HG03139 (cell line): Measurements from ENCODE around the gene ITGA2B.
"Not testable (repeated sequence)": the region's sequence is repeated elsewhere in the genome, so short reads cannot be mapped to it uniquely, and the experiment has no call there.

Experiments used
- ATAC-seq: cut with Tn5 transposase; IDR thresholded peaks from one replicate; pipeline ENCODE4 v1.9.1; 2021; ENCODE audit not compliant: unreplicated experiment

The ITGA2B gene

DNA sequence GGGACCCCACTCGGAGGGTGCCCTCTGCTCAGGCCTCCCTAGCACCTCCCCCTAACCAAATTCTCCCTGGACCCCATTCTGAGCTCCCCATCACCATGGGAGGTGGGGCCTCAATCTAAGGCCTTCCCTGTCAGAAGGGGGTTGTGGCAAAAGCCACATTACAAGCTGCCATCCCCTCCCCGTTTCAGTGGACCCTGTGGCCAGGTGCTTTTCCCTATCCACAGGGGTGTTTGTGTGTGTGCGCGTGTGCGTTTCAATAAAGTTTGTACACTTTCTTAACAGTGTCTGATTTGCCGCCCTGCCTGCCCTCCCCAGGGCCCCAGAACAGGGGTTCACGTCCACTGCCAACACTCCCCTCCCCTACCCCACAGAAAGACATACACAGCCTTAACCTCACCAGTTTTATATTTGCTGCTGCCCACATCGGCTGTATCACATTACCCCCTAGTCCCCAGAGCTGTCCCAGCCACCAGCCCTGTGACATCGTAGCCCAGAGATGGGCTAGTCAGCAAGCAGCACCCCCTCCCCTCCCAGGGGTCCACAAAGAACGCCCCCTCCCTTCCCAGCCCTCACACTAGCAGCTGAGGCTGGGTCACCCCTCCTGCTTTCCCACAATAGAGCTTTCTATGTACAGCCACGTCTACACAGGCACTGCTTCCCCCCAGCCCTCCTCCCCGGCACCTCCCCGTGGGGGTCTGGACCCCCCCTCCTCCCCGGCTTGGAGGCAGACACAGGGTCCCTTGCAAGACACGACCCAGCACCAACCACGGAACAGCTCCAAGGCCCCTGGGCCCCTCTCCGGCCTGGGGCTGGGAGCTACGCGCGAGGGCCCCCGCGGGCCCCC, 36.4 kb downstream of the ITGA2B start:
- ATAC-seq, result no peak

DNA sequence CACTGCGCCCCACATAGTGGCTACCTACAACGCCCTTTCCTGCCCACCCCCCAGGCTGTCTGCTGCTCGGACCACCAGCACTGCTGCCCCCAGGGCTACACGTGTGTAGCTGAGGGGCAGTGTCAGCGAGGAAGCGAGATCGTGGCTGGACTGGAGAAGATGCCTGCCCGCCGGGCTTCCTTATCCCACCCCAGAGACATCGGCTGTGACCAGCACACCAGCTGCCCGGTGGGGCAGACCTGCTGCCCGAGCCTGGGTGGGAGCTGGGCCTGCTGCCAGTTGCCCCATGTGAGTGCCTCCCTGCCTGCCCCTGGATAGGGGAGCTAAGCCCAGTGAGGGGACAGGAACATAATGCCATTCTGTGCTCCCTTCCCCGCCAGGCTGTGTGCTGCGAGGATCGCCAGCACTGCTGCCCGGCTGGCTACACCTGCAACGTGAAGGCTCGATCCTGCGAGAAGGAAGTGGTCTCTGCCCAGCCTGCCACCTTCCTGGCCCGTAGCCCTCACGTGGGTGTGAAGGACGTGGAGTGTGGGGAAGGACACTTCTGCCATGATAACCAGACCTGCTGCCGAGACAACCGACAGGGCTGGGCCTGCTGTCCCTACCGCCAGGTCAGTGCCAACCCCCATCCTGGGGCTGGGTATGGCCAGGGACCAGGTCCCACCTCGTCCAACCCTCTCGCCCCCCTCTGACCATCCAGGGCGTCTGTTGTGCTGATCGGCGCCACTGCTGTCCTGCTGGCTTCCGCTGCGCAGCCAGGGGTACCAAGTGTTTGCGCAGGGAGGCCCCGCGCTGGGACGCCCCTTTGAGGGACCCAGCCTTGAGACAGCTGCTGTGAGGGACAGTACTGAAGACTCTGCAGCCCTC, 37.3 kb downstream of the ITGA2B start:
- no peak for ATAC-seq

DNA sequence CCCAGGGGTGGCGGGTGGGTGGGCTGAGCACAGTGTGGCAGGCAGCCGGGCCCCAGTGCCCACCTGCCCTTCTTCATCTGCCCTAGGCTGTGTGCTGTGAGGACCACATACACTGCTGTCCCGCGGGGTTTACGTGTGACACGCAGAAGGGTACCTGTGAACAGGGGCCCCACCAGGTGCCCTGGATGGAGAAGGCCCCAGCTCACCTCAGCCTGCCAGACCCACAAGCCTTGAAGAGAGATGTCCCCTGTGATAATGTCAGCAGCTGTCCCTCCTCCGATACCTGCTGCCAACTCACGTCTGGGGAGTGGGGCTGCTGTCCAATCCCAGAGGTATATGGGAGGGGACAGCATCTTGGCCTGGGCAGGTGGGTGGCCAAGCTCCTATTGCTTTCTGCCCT, 38.0 kb downstream of the ITGA2B start:
- no peak for ATAC-seq

DNA sequence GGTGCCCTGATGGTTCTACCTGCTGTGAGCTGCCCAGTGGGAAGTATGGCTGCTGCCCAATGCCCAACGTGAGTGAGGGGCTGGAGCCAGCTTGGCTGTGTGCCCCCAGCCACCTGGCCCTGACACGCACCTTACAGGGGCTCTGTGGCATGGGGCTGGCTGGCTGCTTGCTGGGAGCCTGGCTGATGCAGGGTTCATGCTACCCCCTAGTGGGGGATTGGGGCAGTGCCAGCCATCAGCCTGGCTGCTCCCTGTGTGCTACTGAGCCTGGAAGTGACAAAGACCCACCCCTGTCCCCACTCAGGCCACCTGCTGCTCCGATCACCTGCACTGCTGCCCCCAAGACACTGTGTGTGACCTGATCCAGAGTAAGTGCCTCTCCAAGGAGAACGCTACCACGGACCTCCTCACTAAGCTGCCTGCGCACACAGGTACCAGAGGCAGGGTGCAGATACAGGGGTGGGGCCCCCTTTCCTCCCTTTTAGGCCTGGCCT, 38.7 kb downstream of the ITGA2B start:
- ATAC-seq, result no peak

DNA sequence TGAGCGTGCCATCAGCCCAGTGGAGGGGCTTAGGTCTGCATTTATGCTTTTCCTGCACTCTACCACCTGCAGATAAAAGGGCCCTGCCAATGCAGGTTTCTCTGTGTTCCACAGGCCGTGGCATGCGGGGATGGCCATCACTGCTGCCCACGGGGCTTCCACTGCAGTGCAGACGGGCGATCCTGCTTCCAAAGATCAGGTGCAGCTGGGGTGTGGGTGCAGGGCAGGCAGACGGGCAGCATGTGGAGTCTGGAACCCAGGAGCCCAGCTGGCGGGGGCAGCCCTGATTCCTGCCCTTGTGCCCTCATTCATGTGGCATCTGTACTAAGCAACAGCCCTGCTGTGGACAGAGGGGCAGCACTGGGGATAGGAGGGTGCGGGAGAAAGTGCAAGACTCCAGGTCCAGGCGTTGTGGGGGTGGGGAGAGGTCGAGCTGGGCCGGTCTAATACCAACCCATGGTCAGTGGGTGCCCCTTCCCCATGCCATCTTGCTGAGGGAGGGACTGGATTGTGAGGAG, 39.8 kb downstream of the ITGA2B start:
- ATAC-seq, result no peak

DNA sequence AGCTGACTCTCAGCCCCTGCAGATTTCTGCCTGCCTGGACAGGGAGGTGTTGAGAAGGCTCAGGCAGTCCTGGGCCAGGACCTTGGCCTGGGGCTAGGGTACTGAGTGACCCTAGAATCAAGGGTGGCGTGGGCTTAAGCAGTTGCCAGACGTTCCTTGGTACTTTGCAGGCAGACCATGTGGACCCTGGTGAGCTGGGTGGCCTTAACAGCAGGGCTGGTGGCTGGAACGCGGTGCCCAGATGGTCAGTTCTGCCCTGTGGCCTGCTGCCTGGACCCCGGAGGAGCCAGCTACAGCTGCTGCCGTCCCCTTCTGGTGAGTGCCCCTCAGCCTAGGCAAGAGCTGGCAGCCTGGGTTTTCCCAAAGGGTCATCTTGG, 40.5 kb downstream of the ITGA2B start:
- no peak for ATAC-seq

DNA sequence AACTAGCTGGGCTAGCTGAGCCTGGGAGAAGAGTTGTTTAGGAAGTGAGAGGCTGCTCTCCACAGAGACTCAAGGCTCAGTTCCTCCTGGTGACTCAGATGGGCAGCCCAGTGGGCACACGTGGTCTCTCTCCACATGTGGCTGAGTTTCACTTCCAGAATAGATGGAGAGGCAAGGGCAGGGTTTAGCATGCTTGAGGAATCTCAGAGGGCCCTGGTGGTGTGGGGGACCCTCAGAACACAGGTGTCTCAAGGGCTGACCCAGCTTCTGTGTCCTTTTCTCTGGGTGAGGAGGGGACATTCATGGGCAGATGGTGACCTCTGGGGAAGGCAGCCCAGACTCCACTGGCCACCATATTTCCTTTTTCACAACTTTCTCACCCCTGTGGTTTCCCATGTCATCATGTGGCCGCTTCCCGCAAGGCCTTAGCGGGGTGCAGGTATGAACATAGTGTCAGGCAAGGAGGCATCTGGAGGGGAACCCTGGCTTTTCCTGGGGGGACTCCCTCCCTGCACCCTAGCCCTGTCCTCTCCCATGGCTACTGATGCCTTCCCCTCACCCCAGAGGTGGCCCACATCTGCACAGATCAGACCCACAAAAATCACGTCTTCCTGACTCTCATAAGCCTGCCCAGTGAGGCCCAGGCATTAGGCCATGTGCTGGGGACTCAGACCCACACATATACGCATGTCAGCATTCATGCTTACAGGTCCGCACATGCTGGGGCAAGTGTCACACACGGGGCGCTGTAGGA, 41.0 kb downstream of the ITGA2B start:
- peak; percentile 37 for ATAC-seq

DNA sequence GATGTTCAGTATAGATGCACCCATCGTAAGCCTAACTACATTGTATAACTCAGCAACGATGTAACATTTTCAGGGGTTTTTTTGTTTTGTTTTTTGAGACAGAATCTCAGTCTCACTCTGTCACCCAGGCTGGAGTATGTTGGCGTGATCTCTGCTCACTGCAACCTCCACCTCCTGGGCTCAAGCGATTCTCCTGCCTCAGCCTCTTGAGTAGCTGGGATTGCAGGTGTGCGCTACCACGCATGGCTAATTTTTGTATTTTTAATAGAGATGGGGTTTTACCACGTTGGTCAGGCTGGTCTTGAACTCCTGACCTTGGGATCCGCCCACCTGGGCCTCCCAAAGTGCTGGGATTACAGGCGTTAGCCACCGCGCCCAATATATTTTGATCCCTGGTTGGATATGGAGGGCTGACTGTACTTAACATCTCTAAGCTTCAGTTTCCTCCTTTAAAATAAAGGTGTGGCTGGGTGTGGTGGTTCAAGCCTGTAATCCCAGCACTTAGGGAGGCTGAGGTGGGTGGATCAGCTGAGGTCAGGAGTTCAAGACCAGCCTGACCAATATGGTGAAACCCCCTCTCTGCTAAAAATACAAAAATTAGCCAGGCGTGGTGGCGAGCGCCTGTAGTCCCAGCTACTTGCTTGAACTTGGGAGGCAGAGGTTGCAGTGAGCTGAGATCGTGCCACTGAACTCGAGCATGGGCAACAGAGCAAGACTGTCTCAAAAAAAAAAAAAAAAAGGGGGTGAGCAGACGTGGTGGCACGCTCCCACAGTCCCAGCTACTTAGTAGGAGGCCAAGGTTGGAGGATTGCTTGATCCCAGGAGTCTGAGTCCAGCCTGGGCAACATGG, 42.0 kb downstream of the ITGA2B start:
- ATAC-seq, result not testable (repeated sequence)

DNA sequence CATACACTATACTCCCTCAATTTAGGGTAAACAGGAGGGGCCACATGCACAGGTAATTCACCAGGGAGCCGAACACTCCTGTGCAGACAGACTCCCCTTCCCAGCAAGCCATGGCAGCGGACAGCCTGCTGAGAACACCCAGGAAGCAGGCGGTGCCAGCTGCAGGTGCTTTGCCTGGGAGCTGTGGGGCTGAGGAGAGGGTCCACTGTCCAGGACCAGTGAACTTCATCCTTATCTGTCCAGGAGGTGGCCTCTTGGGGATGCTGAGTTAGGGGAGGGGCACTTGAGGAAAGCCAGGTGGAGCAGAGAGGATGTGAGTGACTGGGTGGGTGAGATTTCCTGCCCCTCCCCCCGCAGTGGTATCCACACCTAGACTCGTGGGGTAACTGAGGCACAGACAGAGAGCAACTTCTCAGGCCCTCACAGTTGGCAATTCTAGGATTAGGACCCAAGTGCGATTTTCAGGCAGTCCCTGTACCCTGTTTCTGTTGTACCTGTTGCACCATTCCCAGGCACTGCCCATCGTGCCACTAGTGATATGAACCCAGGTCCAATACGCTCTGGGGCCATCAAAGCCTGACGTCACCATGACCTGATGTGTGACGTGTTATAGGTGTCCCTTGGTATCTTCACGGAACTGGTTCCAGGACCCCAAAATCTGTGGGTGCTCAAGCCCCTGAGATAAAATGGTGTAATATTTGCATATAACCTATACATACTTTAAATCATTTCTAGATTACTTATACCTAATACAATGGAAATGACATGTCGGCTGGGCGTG, 43.2 kb downstream of the ITGA2B start:
- ATAC-seq, result no peak

DNA sequence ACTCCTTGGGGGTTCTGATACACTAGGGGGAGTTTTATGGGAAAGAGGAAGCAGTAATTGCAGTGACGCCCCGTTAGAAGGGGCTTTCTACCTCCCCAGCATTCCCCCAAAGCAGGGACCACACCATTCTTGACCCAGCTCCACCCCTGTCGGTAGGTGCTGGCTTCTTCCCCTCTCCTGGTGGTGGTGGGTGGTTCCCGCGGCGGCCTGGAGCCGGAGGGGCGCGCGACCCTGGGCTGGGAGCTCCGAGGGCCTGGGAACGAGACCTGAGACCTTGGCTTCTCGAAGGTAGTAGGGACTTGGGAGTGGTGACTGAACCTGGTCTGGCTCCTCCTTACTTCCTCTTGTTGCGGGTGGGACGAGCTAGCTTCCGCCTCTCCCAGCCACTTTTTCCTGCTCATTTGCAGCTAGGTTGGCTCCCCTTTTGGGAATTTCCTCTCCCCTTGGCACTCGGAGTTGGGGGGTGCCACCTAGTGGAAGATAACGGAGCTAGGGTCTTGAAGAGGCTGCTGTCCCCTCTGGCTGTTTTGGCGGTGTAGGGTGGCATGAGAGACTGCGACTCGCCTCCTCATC, 43.9 kb downstream of the ITGA2B start:
- ATAC-seq, result peak; percentile 2

DNA sequence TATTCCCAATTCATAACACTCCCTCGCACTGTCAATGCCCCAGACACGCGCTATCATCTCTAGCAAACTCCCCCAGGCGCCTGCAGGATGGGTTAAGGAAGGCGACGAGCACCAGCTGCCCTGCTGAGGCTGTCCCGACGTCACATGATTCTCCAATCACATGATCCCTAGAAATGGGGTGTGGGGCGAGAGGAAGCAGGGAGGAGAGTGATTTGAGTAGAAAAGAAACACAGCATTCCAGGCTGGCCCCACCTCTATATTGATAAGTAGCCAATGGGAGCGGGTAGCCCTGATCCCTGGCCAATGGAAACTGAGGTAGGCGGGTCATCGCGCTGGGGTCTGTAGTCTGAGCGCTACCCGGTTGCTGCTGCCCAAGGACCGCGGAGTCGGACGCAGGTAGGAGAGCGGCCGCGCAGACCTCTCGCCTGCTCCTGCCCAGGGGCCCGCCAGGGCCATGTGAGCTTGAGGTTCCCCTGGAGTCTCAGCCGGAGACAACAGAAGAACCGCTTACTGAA, 44.5 kb downstream of the ITGA2B start, which contains the start of gene GRN:
Gene GRN, plus strand, starts transcription at position 364 of the 515 bp plus-strand sequence. CDS start 3,863 bp downstream, outside the sequence.
- peak; percentile 47 for ATAC-seq

DNA sequence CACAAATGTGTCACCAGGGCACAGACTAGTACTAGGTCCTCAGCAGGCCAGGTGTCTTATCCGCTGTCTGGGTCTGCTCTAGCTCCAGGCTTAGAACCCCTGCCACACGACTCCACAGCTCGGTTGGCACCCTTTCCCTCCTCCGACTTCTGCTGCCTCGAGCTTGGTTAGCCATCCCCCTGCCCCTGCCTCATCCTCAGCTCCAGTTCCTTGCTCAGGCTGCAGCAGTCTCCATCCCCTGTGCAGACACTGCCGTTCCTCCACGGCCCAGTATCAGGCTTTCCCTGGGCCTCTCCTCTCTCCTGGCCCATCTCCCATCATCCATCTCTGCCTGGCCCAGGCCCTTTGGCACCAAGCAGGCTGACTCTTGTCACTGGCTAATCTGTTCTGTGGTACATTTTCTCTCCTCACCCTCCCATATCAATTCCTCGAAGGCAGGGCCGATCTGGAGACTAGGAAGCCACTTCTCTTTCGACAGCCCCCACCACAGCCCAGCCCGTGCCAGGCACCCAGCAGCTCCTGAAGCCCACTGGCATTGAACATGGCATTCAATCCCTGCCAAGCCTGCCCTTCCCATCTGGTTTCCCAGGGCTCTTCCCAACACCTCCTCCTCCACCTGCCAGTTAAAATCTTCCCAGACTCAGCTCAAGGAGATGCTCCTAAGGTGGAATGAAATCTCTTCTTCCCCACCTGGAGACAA, 45.8 kb downstream of the ITGA2B start:
- no peak for ATAC-seq

DNA sequence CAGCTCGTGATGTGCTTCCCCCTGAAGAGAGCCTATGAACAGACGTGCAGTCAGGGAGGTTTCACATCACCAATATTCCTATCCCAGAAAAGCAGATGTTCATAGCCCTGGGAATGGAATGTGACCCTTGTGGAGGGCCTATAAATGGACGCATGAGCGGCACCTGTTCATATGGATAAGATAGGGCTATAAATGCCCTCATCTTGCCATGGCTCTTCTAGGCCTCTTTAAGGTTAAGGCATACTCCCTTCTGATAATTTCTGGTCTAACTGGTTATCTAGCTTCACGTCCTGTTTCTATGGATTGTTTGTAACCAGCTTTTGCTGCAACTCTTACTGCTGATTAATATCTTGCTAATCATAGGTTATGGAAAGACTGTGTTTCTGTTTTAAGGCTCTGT, 48.9 kb downstream of the ITGA2B start:
- ATAC-seq, result not testable (repeated sequence)

DNA sequence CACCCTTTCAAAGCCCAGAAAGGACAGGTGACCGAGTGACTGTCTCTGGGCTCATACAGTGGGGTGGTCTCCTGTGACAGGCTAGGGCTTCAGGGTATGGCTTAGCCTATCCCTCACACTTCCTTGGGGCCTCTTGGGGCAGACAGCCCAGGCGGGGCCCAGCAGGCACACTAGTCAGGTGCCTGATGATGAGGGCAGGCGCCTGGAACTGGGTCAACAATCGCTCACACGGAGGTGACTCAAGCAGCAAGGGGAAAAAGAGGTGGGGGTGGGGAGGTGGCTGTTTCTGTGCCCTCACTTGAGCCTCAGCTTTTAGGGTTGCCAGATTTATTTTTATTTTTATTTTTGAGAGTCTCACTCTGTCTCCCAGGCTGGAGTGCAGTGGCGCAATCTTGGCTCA, 50.7 kb downstream of the ITGA2B start:
- no peak for ATAC-seq

DNA sequence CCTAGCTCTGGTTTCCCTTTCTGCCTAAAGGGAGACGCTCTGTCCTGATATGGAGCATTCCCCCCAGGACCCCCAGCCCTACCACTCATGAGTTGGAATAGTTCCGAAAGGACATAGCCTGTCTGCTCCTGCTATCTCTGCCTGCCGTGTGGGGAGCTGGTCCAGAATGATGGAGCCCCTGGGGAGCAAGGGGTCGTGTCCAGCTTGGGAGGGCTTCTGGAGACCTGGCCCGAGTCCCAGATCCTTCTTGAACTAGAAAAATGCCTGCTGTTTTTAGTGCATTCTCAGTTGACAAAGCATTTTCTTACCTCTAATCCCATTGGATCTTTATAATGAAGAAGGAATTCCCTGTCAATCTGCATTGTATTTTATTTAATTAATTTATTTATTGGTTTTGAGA, 53.5 kb downstream of the ITGA2B start:
- no peak for ATAC-seq

DNA sequence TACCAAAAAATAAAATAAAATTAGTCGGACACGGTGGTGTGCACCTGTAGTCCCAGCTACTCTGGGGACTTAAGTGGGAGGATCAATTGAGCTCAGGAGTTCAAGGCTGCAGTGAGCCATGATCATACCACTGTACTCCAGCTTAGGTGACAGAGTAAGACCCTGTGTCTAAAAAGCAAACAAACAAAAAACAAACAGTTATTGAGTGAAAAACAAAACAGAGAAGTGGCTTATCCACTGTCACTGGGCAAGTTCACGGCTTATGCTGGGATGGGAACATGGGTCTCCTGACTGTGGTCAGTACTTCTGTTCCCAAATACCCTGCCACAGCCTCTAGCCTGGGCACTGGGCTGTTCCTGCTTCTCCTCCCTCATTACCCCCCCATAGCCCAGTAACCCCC, 53.9 kb downstream of the ITGA2B start:
- ATAC-seq, result no peak

DNA sequence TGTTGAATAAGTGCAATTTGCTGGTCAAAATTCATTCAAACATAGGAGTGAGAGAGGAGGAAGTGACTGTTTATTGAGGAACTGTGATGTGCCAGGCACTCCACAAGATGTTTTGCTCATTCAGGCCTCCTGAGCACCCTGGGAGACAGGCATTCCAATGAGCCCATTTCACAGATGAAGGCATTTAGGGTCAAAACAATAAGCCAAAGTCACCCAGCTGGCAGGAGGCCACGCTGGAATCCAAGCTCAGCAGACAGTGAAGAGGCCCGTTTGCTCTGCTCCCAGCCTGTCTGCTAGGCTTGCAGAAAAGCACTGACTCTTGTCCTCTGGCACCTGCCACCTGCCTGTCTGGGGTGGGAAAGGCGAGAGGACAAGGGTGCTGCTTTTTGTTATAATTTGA, 54.7 kb downstream of the ITGA2B start:
- ATAC-seq, result no peak

DNA sequence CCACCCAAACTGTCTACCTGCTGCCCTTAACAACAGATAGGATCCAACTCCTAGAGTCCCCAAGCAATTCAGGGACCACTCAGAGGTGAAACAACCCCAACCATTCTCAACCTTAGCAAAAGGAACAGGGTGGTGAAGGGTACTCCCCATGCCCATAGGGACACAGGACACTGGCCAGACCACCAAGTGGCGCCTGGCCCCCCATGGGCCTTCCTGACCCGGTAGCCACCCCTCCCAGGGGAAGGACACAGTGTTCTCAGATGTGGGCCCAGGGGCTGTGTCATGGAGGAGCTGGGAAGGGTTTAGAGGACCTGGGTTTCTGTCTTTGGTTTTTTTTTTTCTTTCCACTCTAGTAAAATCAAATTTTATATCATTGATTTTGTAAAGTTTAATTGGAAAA, 55.1 kb downstream of the ITGA2B start:
- ATAC-seq, result no peak
